ENCODE data around the gene PIGK.

Gene PIGK

DNA sequence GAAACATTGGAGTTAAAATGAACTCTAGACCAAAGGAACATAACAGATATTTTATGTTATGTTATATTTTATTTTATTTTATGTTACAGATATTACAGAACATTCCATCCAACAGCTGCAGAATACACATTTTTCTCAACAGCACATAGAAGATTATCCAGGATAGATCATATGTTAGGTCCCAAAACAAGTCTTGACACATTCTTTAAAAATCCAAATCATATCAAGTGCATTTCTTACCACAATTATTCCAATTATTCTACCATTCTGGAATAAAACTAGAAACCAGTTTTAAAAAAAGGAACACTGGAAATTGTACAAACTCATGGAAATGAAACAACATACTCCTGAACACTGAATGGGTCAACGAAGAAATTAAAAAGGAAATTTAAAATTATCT is 30.9 kb upstream of the PIGK start:
- DNase-seq (ENCODE audit: extremely low read depth, insufficient read length), result no peak
- TF ChIP-seq CTCF (IDR thresholded peaks at IDR 0.05; ENCODE audit: insufficient read depth, low read length, poor library complexity, severe bottlenecking), result no peak
- H3K27me3 ChIP-seq (replicated peaks; ENCODE audit: control insufficient read depth, insufficient read depth, low read length), result no peaks in the 10 kb centered on the region; the same call in 1 of the 2 replicates
- H3K36me3 ChIP-seq (ENCODE audit: control insufficient read depth, insufficient read depth, low read length), result no peaks in the 10 kb centered on the region
- no peak overlapping the region for H3K4me3 ChIP-seq (replicated peaks; ENCODE audit: low read depth, low read length)

GRCh38 chr1:77245830-77246229 is 26.6 kb upstream of the PIGK start:
- no peak for DNase-seq (ENCODE audit: extremely low read depth, insufficient read length)
- H3K4me3 ChIP-seq (replicated peaks; ENCODE audit: low read depth, low read length), result no peak overlapping the region
- no peaks in the 10 kb centered on the region; the same call in 1 of the 2 replicates for H3K27me3 ChIP-seq (replicated peaks; ENCODE audit: control insufficient read depth, insufficient read depth, low read length)
- H3K36me3 ChIP-seq (ENCODE audit: control insufficient read depth, insufficient read depth, low read length), result no peaks in the 10 kb centered on the region
- TF ChIP-seq CTCF (IDR thresholded peaks at IDR 0.05; ENCODE audit: insufficient read depth, low read length, poor library complexity, severe bottlenecking), result no peak

DNA sequence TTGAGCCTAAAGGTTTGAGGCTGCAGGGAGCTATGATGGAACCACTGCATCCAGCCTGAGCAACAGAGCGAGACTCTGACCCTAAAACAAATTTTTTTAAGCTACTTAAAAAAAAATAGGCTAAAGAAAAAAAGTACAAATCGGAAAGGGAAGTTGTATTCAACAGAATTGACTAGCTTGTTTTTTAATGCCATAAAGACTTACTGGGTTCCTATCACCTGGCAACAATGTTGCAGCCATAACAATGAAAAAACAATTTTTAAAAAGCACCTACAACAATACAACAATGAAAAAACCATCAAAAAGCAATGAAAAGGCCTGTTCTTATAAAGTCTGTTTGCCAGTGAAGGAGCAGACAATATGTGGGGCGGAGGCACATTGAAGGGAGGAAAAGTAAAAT is 20.1 kb upstream of the PIGK start:
- no peak for DNase-seq (ENCODE audit: extremely low read depth, insufficient read length)
- Histone ChIP-seq H3K36me3 (ENCODE audit: control insufficient read depth, insufficient read depth, low read length) (no peaks in the 10 kb centered on the region), H3K27me3 (replicated peaks; ENCODE audit: control insufficient read depth, insufficient read depth, low read length) (no peaks in the 10 kb centered on the region), H3K4me3 (replicated peaks; ENCODE audit: low read depth, low read length) (no peak overlapping the region)
- no peak for TF ChIP-seq CTCF (IDR thresholded peaks at IDR 0.05; ENCODE audit: insufficient read depth, low read length, poor library complexity, severe bottlenecking)

- Histone ChIP-seq H3K4me3 (replicated peaks; ENCODE audit: low read depth, low read length) (no peak overlapping the region), H3K27me3 (replicated peaks; ENCODE audit: control insufficient read depth, insufficient read depth, low read length) (no peaks in the 10 kb centered on the region), H3K36me3 (ENCODE audit: control insufficient read depth, insufficient read depth, low read length) (no peaks in the 10 kb centered on the region)
- DNase-seq (ENCODE audit: extremely low read depth, insufficient read length), result no peak
- no peak for TF ChIP-seq CTCF (IDR thresholded peaks at IDR 0.05; ENCODE audit: insufficient read depth, low read length, poor library complexity, severe bottlenecking)
Measured at GRCh38 chr1:77238462-77238861, 19.2 kb upstream of the PIGK start.

GRCh38 chr1:77234943-77235342 is 15.7 kb upstream of the PIGK start:
- H3K36me3 ChIP-seq (ENCODE audit: control insufficient read depth, insufficient read depth, low read length), result no peaks in the 10 kb centered on the region
- no peaks in the 10 kb centered on the region for H3K27me3 ChIP-seq (replicated peaks; ENCODE audit: control insufficient read depth, insufficient read depth, low read length)
- no peak overlapping the region for H3K4me3 ChIP-seq (replicated peaks; ENCODE audit: low read depth, low read length)
- no peak for DNase-seq (ENCODE audit: extremely low read depth, insufficient read length)
- no peak for TF ChIP-seq CTCF (IDR thresholded peaks at IDR 0.05; ENCODE audit: insufficient read depth, low read length, poor library complexity, severe bottlenecking)

- no peak for TF ChIP-seq CTCF (IDR thresholded peaks at IDR 0.05; ENCODE audit: insufficient read depth, low read length, poor library complexity, severe bottlenecking)
- Histone ChIP-seq H3K36me3 (ENCODE audit: control insufficient read depth, insufficient read depth, low read length) (no peaks in the 10 kb centered on the region), H3K4me3 (replicated peaks; ENCODE audit: low read depth, low read length) (no peak overlapping the region), H3K27me3 (replicated peaks; ENCODE audit: control insufficient read depth, insufficient read depth, low read length) (no peaks in the 10 kb centered on the region)
- no peak for DNase-seq (ENCODE audit: extremely low read depth, insufficient read length)
Measured at GRCh38 chr1:77234096-77234495, 14.9 kb upstream of the PIGK start.
